GM06990 (cell line): Measurements from ENCODE around the gene HSPB1.
"Not testable (repeated sequence)": the region's sequence is repeated elsewhere in the genome, so short reads cannot be mapped to it uniquely, and the experiment has no call there.

ENCODE experiments used
- DNase-seq: peaks from one replicate; pipeline ENCODE4 v3.0.0-alpha.2; 2011; ENCODE audit not compliant: insufficient read length; ENCODE audit errors: extremely low read depth
- H3K27me3 ChIP-seq: replicated peaks from 2 replicates; pipeline ENCODE4 v1.6.0; 2011; ENCODE audit warnings: low read length; ENCODE audit not compliant: control insufficient read depth, insufficient read depth
- H3K36me3 ChIP-seq: 2 replicates; pipeline ENCODE4 v1.5.1; 2011; ENCODE audit warnings: low read length; ENCODE audit not compliant: control insufficient read depth, insufficient read depth
- H3K4me3 ChIP-seq: replicated peaks from 2 replicates; pipeline ENCODE4 v1.5.1; 2011; ENCODE audit warnings: low read depth, mild to moderate bottlenecking, control low read depth, low read length
- TF ChIP-seq, protein P1 (sequence below): IDR thresholded peaks from 2 replicates; pipeline ENCODE4 v1.5.1; 2011; ENCODE audit warnings: low read length, control low read depth, mild to moderate bottlenecking, inconsistent platforms; ENCODE audit not compliant: insufficient read depth, poor library complexity, severe bottlenecking

HSPB1 gene

DNA sequence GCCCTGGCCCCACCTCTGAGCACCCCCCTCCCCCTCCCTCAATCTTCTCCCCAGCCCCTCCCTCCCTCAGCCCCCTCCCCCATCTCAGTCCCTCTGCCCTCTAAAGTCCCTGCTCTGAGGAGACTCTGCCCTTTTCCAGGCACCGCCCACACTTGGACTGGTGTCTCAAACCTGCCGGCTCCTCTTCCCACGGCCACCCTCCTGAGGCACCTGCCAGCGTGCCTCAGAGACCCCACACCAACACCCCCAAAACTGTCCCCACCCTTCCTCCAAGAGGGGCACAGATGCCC, 34.6 kb upstream of the HSPB1 start:
- no peaks in the 10 kb centered on the region for H3K27me3 ChIP-seq
- no peak for DNase-seq
- TF ChIP-seq, protein P1, sequence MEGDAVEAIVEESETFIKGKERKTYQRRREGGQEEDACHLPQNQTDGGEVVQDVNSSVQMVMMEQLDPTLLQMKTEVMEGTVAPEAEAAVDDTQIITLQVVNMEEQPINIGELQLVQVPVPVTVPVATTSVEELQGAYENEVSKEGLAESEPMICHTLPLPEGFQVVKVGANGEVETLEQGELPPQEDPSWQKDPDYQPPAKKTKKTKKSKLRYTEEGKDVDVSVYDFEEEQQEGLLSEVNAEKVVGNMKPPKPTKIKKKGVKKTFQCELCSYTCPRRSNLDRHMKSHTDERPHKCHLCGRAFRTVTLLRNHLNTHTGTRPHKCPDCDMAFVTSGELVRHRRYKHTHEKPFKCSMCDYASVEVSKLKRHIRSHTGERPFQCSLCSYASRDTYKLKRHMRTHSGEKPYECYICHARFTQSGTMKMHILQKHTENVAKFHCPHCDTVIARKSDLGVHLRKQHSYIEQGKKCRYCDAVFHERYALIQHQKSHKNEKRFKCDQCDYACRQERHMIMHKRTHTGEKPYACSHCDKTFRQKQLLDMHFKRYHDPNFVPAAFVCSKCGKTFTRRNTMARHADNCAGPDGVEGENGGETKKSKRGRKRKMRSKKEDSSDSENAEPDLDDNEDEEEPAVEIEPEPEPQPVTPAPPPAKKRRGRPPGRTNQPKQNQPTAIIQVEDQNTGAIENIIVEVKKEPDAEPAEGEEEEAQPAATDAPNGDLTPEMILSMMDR, result no peak
- H3K4me3 ChIP-seq, result peak overlapping the region; percentile 13; the same call in 1 of the 2 replicates
- no peaks in the 10 kb centered on the region for H3K36me3 ChIP-seq

DNA sequence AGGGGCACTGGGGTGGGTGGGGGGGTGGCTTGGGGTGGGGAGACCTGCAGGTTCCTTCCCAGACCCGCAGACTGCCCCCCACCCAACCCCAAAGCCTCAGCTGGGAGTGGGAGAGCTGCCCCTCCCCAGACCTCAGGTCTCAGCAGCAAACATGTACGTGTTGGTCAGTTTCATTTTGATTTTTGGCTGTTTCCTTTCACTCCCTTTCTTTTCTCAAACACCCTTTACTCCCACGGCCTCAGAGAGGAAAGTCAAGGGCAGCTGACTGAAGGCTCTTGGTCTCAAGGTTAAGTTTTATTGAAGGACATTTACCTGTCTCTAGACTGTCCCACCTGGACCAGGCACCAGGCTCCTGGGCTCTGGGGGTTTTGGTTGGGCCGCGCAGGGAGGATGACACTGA, 34.1 kb upstream of the HSPB1 start:
- TF ChIP-seq, protein P1, result no peak
- Histone ChIP-seq H3K4me3 (no peak overlapping the region), H3K27me3 (no peaks in the 10 kb centered on the region), H3K36me3 (no peaks in the 10 kb centered on the region)
- DNase-seq, result no peak

DNA sequence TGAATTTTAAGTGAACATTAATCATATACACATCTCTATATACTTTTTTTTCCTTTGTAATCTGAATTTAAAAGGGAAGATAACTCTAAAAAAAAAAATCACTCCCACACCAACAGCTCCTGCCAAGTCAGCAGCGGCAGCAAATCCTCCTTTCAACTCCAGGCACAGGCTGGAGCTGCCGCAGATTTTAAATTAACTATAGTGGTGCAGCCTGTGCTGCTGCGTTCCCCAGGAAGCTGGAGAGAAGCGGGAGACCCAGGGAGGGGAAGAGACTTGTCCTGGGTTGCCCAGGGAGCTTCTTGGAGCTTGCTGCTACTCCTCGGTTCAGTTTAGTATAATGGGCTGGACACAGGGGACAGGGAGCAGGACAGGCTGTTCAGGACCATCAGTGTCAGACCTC, 32.6 kb upstream of the HSPB1 start:
- TF ChIP-seq, protein P1, result no peak
- H3K4me3 ChIP-seq, result no peak overlapping the region
- no peak for DNase-seq
- H3K36me3 ChIP-seq, result no peaks in the 10 kb centered on the region
- H3K27me3 ChIP-seq, result no peaks in the 10 kb centered on the region

DNA sequence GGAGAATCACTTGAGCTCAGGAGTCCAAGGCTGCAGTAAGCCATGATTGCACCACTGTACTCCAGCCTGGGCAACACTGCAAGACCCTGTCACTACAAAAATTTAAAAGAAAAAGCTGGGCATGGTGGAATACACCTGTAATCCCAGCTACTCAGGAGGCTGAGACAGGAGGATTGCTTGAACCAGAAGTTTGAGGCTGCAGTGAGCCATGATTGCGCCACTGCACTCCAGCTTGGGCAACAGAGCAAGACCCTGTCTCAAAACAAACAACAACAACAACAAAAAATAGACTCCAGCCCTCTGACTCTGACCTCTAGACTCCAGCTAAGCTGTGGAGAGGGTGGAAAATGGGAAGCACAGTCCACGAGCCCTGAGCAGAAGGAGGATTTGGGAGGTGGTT, 31.1 kb upstream of the HSPB1 start:
- not testable (repeated sequence) for H3K27me3 ChIP-seq, DNase-seq, H3K4me3 ChIP-seq, H3K36me3 ChIP-seq

DNA sequence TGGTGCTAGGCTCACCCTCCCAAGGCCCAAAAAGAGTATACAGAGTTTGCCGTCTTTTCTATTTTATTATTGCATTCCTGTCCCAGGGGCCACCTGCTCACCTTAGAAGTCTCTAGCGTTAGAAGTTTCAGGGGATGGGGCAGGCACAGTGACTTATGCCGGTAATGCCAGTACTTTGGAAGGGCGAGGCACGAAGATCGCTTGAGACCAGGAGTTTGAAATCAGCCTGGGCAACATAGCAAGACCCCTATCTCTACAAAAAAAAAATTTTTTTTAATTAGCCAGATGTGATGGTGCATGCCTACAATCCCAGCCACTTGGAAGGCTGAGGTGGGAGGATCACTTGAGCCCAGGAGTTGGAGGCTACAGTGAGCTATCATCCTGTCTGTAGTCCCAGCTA, 30.3 kb upstream of the HSPB1 start:
- DNase-seq, result no peak
- Histone ChIP-seq H3K4me3 (no peak overlapping the region), H3K36me3 (no peaks in the 10 kb centered on the region), H3K27me3 (no peaks in the 10 kb centered on the region)
- TF ChIP-seq, protein P1, result no peak

DNA sequence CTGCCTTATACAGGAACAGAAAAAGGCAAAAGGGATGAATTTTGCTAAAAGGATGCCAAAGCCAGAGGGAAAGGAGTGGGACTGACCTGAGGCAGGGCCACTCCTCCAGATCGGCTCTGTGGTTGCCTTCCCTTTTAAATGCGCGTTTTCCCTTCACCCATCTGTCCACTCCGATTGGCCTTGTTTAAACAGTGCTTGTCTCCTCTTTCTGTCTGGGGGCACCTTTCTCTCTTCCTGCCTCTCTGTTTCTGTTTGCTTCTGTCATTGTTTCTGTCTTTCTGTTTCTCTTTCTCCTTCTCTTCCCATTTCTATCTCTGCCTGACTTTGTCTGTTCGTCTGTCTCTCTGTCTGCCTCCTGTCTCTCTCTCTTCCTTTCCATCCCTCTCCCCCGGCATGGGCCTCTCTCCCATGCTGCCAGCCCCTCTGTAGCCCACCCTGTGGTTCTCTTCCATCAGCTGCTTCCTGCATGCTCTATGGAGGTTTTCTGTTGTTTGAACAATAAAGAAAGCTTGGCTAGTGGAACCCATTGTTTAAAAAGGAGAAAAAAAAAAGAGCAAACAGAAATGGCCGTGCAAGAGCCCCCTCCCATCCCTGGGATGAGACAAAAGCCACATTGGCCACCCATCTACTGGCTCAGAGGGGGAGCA, 29.5 kb upstream of the HSPB1 start:
- DNase-seq, result no peak
- TF ChIP-seq, protein P1, result no peak
- Histone ChIP-seq H3K36me3 (no peaks in the 10 kb centered on the region), H3K27me3 (no peaks in the 10 kb centered on the region), H3K4me3 (no peak overlapping the region; the same call in 1 of the 2 replicates)
